H1 (cell line): ENCODE measurements around the gene CCDC171. TPM values are rescaled to one million over a fixed set of nuclear protein-coding genes. Genes with fewer than 3 reads are reported as not detected.

ENCODE experiments used
- CTCF ChIA-PET: fragments of 300-600 bp; sonication (Branson Sonifier 250); formaldehyde crosslinking; loops from one replicate; lab custom pipeline; 2021; ENCODE audit not compliant: partially characterized antibody; lab: Charles Lee
- POLR2A ChIA-PET: fragments of 300-600 bp; sonication (Branson Sonifier 250); formaldehyde crosslinking; loops from one replicate; lab custom pipeline; 2021; ENCODE audit warnings: inconsistent platforms; ENCODE audit not compliant: partially characterized antibody; lab: Charles Lee
- DNase-seq, 2 experiments: peaks; one replicate each; pipeline versions ENCODE4 v3.0.0 to v3.0.0-alpha.2; 2010 to 2022; ENCODE audit warnings: low spot score in 2 of 2, low read depth in 1 of 2, mixed read lengths in 1 of 2
- FAIRE-seq: peaks from 2 replicates; lab custom pipeline; 2011; peaks lifted over from hg19 to GRCh38; lab: Jason Lieb, UNC
- H2AFZ ChIP-seq: 2 replicates; pipeline ENCODE4 v1.8.1; 2012; ENCODE audit warnings: low read length, inconsistent platforms
- H2AK5ac ChIP-seq: 2 replicates; pipeline ENCODE4 v1.6.1; 2013; ENCODE audit warnings: low read depth, low read length
- H2BK120ac ChIP-seq: replicated peaks from 2 replicates; pipeline ENCODE3; 2013; ENCODE audit warnings: low read depth, low read length, inconsistent platforms
- H2BK12ac ChIP-seq: 2 replicates; pipeline ENCODE4 v1.6.1; 2013; ENCODE audit warnings: low read depth, low read length
- H2BK15ac ChIP-seq: 2 replicates; pipeline ENCODE4 v1.6.1; 2013; ENCODE audit warnings: low read length
- H2BK20ac ChIP-seq: 2 replicates; pipeline ENCODE4 v1.6.1; 2013; ENCODE audit warnings: low read length
- H2BK5ac ChIP-seq: 2 replicates; pipeline ENCODE4 v1.6.1; 2013; ENCODE audit warnings: low read depth, low read length
- H3K14ac ChIP-seq: 2 replicates; pipeline ENCODE4 v1.6.1; 2013; ENCODE audit warnings: inconsistent platforms; ENCODE audit not compliant: insufficient read length
- H3K18ac ChIP-seq: 2 replicates; pipeline ENCODE4 v1.6.1; 2013; ENCODE audit warnings: low read length; ENCODE audit errors: extremely low read depth
- H3K23ac ChIP-seq: 2 replicates; pipeline ENCODE4 v1.6.1; 2013; ENCODE audit warnings: inconsistent platforms; ENCODE audit not compliant: insufficient read length
- H3K23me2 ChIP-seq: 2 replicates; pipeline ENCODE4 v1.6.1; 2013; ENCODE audit warnings: low read depth, low read length
- H3K27ac ChIP-seq: 2 replicates; pipeline ENCODE4 v1.6.1; 2011; ENCODE audit warnings: low read depth, low read length, inconsistent platforms
- H3K27me3 ChIP-seq, 4 experiments: replicated peaks in 1 of 4; 1 replicate in 1 of 4; 2 replicates in 3 of 4; pipeline versions ENCODE4 v1.6.1 to v1.8.1; 2011 to 2013; ENCODE audit warnings: low read length in 3 of 4, mild to moderate bottlenecking in 3 of 4, inconsistent platforms in 2 of 4, mixed read lengths in 2 of 4, moderate library complexity in 1 of 4; ENCODE audit not compliant: control insufficient read depth in 3 of 4, insufficient read depth in 3 of 4; ENCODE audit errors: extremely low read depth in 1 of 4
- H3K36me3 ChIP-seq, 4 experiments: 2 replicates each; pipeline versions ENCODE4 v1.6.1 to v1.8.1; 2011 to 2013; ENCODE audit warnings: mild to moderate bottlenecking in 4 of 4, low read length in 3 of 4, moderate library complexity in 2 of 4, control low read depth in 1 of 4, inconsistent platforms in 1 of 4; ENCODE audit not compliant: insufficient read depth in 4 of 4, control insufficient read depth in 2 of 4
- H3K4ac ChIP-seq: replicated peaks from 2 replicates; pipeline ENCODE3; 2013; ENCODE audit warnings: low read length, low read depth, mixed read lengths, inconsistent platforms; ENCODE audit not compliant: insufficient read length
- H3K4me1 ChIP-seq, 4 experiments: replicated peaks in 1 of 4; 1 replicate in 1 of 4; 2 replicates in 3 of 4; pipeline versions ENCODE4 v1.6.1 to v1.8.1; 2011 to 2013; ENCODE audit warnings: low read length in 3 of 4, inconsistent platforms in 2 of 4, mixed read lengths in 1 of 4; ENCODE audit not compliant: insufficient read depth in 4 of 4, control insufficient read depth in 3 of 4
- H3K4me2 ChIP-seq, 2 experiments: 2 replicates each; pipeline versions ENCODE4 v1.6.1 to v1.8.1; 2011 to 2013; ENCODE audit warnings: low read depth in 2 of 2, low read length in 2 of 2, control low read depth in 1 of 2, inconsistent platforms in 1 of 2, mild to moderate bottlenecking in 1 of 2; ENCODE audit not compliant: insufficient read depth in 1 of 2
- H3K4me3 ChIP-seq, 4 experiments: fragments of 200-600, 300-600 bp in 1 of 4; sonication (generic), shearing (Covaris generic), sonication (Bioruptor Twin) in 1 of 4; 2 replicates each; pipeline versions ENCODE4 v1.5.1 to v1.8.1; 2011 to 2016; ENCODE audit warnings: low read length in 4 of 4, low read depth in 3 of 4, control low read depth in 2 of 4, inconsistent platforms in 2 of 4, mild to moderate bottlenecking in 2 of 4, mixed read lengths in 1 of 4, moderate library complexity in 1 of 4; ENCODE audit not compliant: insufficient read depth in 2 of 4; ENCODE audit errors: extremely low read depth in 1 of 4
- H3K56ac ChIP-seq: replicated peaks from 2 replicates; pipeline ENCODE3; 2013; ENCODE audit warnings: low read depth, mild to moderate bottlenecking, mixed read lengths, low read length, inconsistent platforms; ENCODE audit not compliant: insufficient read length
- H3K79me1 ChIP-seq: 2 replicates; pipeline ENCODE4 v1.6.1; 2013; ENCODE audit warnings: low read depth, low read length, control low read depth
- H3K79me2 ChIP-seq, 2 experiments: 2 replicates each; pipeline versions ENCODE4 v1.6.1 to v1.8.1; 2012 to 2013; ENCODE audit warnings: low read length in 2 of 2, mild to moderate bottlenecking in 2 of 2, inconsistent platforms in 1 of 2; ENCODE audit not compliant: insufficient read depth in 2 of 2, control insufficient read depth in 1 of 2
- H3K9ac ChIP-seq, 4 experiments: replicated peaks in 1 of 4; 1 replicate in 1 of 4; 2 replicates in 3 of 4; pipeline versions ENCODE4 v1.6.1 to v1.8.1; 2011 to 2013; ENCODE audit warnings: low read depth in 3 of 4, low read length in 3 of 4, control low read depth in 2 of 4, mild to moderate bottlenecking in 2 of 4, moderate library complexity in 2 of 4, inconsistent platforms in 1 of 4; ENCODE audit errors: extremely low read depth in 1 of 4
- H3K9me3 ChIP-seq, 2 experiments: 2 replicates each; pipeline versions ENCODE4 v1.6.1 to v1.8.1; 2012 to 2013; ENCODE audit warnings: mild to moderate bottlenecking in 2 of 2, moderate library complexity in 2 of 2, control low read depth in 1 of 2, inconsistent platforms in 1 of 2, low read depth in 1 of 2, low read length in 1 of 2, mixed read lengths in 1 of 2; ENCODE audit not compliant: insufficient read depth in 2 of 2
- H4K20me1 ChIP-seq, 2 experiments: replicated peaks in 1 of 2; 2 replicates each; pipeline versions ENCODE3 to v1.8.1; 2011 to 2013; ENCODE audit warnings: inconsistent platforms in 2 of 2, low read length in 2 of 2, mild to moderate bottlenecking in 1 of 2; ENCODE audit not compliant: insufficient read depth in 2 of 2, control insufficient read depth in 1 of 2
- H4K5ac ChIP-seq: 2 replicates; pipeline ENCODE4 v1.6.1; 2013; ENCODE audit warnings: low read length, low read depth, mixed read lengths, inconsistent platforms; ENCODE audit not compliant: insufficient read length
- H4K8ac ChIP-seq: 2 replicates; pipeline ENCODE4 v1.8.0; 2013; ENCODE audit warnings: mild to moderate bottlenecking, moderate library complexity, low read length, inconsistent platforms; ENCODE audit not compliant: insufficient read depth; ENCODE audit errors: extremely low read depth
- H4K91ac ChIP-seq: replicated peaks from 2 replicates; pipeline ENCODE3; 2013; ENCODE audit warnings: low read length, mixed read lengths, inconsistent platforms; ENCODE audit not compliant: insufficient read length
- CHD1 ChIP-seq: IDR thresholded peaks from 2 replicates; pipeline ENCODE4 v1.6.1; 2012; ENCODE audit warnings: low read depth, low read length, improper control_type of control experiment
- EGR1 ChIP-seq: IDR thresholded peaks from 2 replicates; pipeline ENCODE4 v1.6.1; 2011; ENCODE audit warnings: low read depth, low read length, borderline replicate concordance
- MAX ChIP-seq: IDR thresholded peaks from 2 replicates; pipeline ENCODE4 v1.6.1; 2012; ENCODE audit warnings: inconsistent platforms
- POU5F1 ChIP-seq: IDR thresholded peaks from 2 replicates; pipeline ENCODE4 v1.6.1; 2011; ENCODE audit warnings: low read depth, mild to moderate bottlenecking, low read length, moderate library complexity
- SUZ12 ChIP-seq: fragments of 200-600 bp; sonication (generic); IDR thresholded peaks from 2 replicates; pipeline ENCODE4 v1.6.1; 2012; ENCODE audit warnings: mild to moderate bottlenecking, inconsistent platforms, low read length, moderate library complexity, mixed read lengths
- YY1 ChIP-seq: IDR thresholded peaks from 2 replicates; pipeline ENCODE4 v1.6.1; 2011; ENCODE audit warnings: low read depth, mild to moderate bottlenecking, low read length
- WGBS, 2 experiments: shearing (Covaris generic) in 1 of 2; methylation state at CpG; one replicate each; pipeline versions ENCODE4 v1.1.6 to v1.1.7; 2013 to 2015; ENCODE audit warnings: low lambda C conversion rate in 2 of 2, mixed read lengths in 2 of 2, inconsistent platforms in 1 of 2, low coverage in 1 of 2, missing lambda C conversion rate in 1 of 2; ENCODE audit not compliant: insufficient replicate concordance in 2 of 2, insufficient coverage in 1 of 2, insufficient read length in 1 of 2; ENCODE audit errors: extremely low coverage in 1 of 2, missing lambda C conversion rate in 1 of 2; 5-methylcytosine and 5-hydroxymethylcytosine counted together
- polyA plus RNA-seq, 7 experiments: library from polyadenylated mRNA; depleted of rRNA in 3 of 7; stranded (reverse) in 5 of 7; unstranded in 2 of 7; fragments of >200 nt in 5 of 7; fragments of 200-250 nt in 2 of 7; gene quantifications; 1 replicate in 5 of 7; 2 replicates in 1 of 7; 4 replicates in 1 of 7; pipeline versions ENCODE4 v1.2.1 to v1.2.3, GENCODE V29; 2011 to 2013; ENCODE audit warnings: missing spikeins in 2 of 7, mixed read lengths in 2 of 7
- total RNA-seq: library from RNA; stranded (reverse); fragmentation: NEBNext Ultra II Directional; extraction: Animal tissue kit (Norgen Biotek cat#: 25700); gene quantifications from 2 replicates; pipeline ENCODE4 v1.2.1, GENCODE V29; 2021

The CCDC171 gene
- total and polyA plus RNA-seq, 2 of the 8 experiments (the other 6 are each of a cell fraction or from before 2014, with no cell fraction given) = 0.83 to 2.3 TPM

GRCh38 chr9:15720861-15721260, 168.0 kb downstream of the CCDC171 start:
- Histone ChIP-seq H2BK5ac (no peak overlapping the region), H3K36me3 (no peaks in the 10 kb centered on the region), H3K56ac (no peak overlapping the region), H3K4me3 (no peak overlapping the region), H3K79me1 (no peaks in the 10 kb centered on the region)
- no peak for DNase-seq
- no peak for TF ChIP-seq YY1
- no peak for TF ChIP-seq CHD1
- no peak for TF ChIP-seq MAX
- TF ChIP-seq EGR1 = no peak
- no peak for TF ChIP-seq SUZ12
- no peak for TF ChIP-seq POU5F1
- TF ChIP-seq, all 59 proteins: peak for 0
- WGBS, 2 experiments = 82% methylated on average over 1 of the region's 1 CpG; no CpG with 5 or more reads in 1 of the 2 experiments
- H3K4me1 ChIP-seq = peaks cover 0 to 3% (median 2%) of the 10 kb centered on the region in 4 experiments; a peak in 3 of 7 replicates
- H3K27me3 ChIP-seq = no peaks in the 10 kb centered on the region
- no peak overlapping the region for H4K91ac ChIP-seq
- no peak overlapping the region for H3K18ac ChIP-seq
- POLR2A ChIA-PET = no interaction called here
- no peak overlapping the region for H2BK12ac ChIP-seq
- H3K9ac ChIP-seq = no peak overlapping the region
- H3K27ac ChIP-seq = no peak overlapping the region
- no peak overlapping the region for H3K23ac ChIP-seq
- H2BK120ac ChIP-seq = no peak overlapping the region
- no peak overlapping the region for H2BK15ac ChIP-seq
- no peaks in the 10 kb centered on the region for H3K79me2 ChIP-seq
- no peak overlapping the region for H3K14ac ChIP-seq
- H4K20me1 ChIP-seq = no peaks in the 10 kb centered on the region
- no peak overlapping the region for H2BK20ac ChIP-seq
- H3K9me3 ChIP-seq = no peaks in the 10 kb centered on the region; a peak in 1 of 4 replicates
- H4K5ac ChIP-seq = no peak overlapping the region
- H3K4ac ChIP-seq = no peak overlapping the region
- FAIRE-seq = no peak
- no peak overlapping the region for H3K4me2 ChIP-seq
- H2AK5ac ChIP-seq = no peak overlapping the region
- H3K23me2 ChIP-seq = no peaks in the 10 kb centered on the region
- no peak overlapping the region for H2AFZ ChIP-seq
- no peak overlapping the region for H4K8ac ChIP-seq
- CTCF ChIA-PET = interaction anchor here (1.4 kb wide), 1 partner anchor 14 kb away, joined by 5 read pairs; no protein-coding TSS in a partner anchor
